HFF-Myc (cell line): ENCODE results near the gene RASSF9.

Source experiments
- DNase-seq: peaks from one replicate; pipeline ENCODE4 v3.0.0-alpha.2; 2011; ENCODE audit warnings: low read depth; ENCODE audit errors: extremely low read depth
- H3K4me3 ChIP-seq: replicated peaks from 2 replicates; pipeline ENCODE4 v1.5.1; 2011; ENCODE audit warnings: low read depth, mild to moderate bottlenecking, control low read depth, low read length
- CTCF ChIP-seq: IDR thresholded peaks from 2 replicates; pipeline ENCODE4 v1.5.1; 2012; ENCODE audit warnings: mild to moderate bottlenecking, low read depth, low read length, control low read depth; ENCODE audit errors: missing control alignments

RASSF9 gene

GRCh38 chr12:85794531-85794930 is 41.7 kb downstream of the RASSF9 start:
- no peak for TF ChIP-seq CTCF
- no peak for DNase-seq
- no peak overlapping the region for H3K4me3 ChIP-seq

DNA sequence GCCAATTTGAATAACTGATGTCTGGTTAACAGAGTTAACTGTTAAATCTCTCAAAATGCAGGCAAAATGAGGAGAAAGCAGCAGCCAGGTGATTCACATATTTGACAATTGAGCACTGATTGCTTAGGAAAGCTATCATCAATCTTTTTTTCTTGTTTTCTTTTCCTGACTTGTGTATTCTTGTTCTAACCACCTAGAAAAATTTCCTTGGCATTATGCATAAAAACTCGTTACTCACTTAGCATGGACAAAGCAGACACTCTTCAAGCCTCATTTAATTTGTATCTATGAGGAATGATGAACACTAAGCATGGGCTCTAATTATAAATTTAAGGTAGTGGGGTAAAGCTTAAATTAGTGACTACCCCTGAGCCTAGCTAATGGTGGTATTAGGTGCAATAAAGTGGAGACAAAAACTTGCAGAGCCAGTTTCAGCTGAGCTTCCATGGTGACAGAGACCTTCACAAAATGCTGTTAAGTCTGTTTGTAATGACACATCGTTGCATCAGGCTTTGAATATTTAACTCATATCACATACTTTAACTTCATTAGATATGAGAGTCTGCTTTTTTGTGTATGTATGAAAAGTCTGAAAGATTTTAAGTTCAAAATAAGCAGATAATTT is 52.0 kb downstream of the RASSF9 start:
- no peak for DNase-seq
- no peak for TF ChIP-seq CTCF
- H3K4me3 ChIP-seq: no peak overlapping the region

DNA sequence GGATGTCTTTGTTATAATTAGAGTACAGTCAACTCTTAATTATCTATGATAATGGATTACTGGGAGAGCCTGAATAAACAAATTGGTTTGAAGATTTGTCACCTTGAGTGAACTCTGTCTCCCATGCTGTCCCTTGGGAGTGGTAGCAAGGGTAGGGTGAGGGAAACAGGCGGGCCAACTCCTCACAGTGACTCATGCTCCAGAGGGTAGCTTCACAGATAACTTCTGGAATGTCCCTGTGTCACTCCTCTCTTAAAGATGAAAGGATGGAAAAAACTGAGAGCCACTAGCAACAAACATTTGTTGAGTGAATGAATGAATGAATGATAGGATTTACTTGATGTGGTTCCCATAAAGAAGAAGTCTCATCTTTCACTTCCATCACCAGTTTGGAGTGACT is 53.5 kb downstream of the RASSF9 start:
- H3K4me3 ChIP-seq: no peak overlapping the region
- TF ChIP-seq CTCF: no peak
- no peak for DNase-seq

- no peak overlapping the region for H3K4me3 ChIP-seq
- no peak for DNase-seq
- no peak for TF ChIP-seq CTCF
Measured at GRCh38 chr12:85781766-85782165, 54.4 kb downstream of the RASSF9 start.

DNA sequence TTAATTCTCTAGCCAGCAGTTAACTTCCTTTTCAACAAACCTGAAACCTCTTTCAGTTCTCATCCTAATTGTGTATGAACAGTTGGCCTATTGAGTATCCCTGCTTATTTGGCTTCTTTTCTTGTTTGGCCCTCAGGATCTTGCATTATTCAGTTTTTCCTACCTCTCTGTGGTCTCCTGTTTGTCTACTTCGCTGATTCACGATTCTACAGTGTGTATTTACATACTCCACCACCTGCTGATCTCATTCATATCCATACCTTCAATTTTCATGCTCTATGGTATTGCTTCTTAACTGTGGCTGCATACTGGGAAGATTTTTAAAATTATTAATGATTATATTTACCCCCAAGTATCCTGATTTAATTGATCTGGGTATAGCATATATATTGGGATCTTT is 56.4 kb downstream of the RASSF9 start:
- no peak for TF ChIP-seq CTCF
- DNase-seq: no peak
- H3K4me3 ChIP-seq: no peak overlapping the region

- no peak for TF ChIP-seq CTCF
- H3K4me3 ChIP-seq: no peak overlapping the region
- no peak for DNase-seq
Measured at GRCh38 chr12:85775091-85775490, 61.1 kb downstream of the RASSF9 start.

- no peak for TF ChIP-seq CTCF
- H3K4me3 ChIP-seq: no peak overlapping the region
- no peak for DNase-seq
Measured at GRCh38 chr12:85765453-85765869, 70.7 kb downstream of the RASSF9 start.
